Effector memory CD8-positive, alpha-beta T cell (primary cell): ENCODE measurements around the gene ADAM19.
"Not testable (repeated sequence)": the region's sequence is repeated elsewhere in the genome, so short reads cannot be mapped to it uniquely, and the experiment has no call there.

Experiments used
- ATAC-seq: fragments of 150-1000 bp; cut with Tn5 transposase; replicated peaks from 2 replicates; pipeline ENCODE4 v1.10.0; 2021; ENCODE audit warnings: mild to moderate bottlenecking, moderate library complexity
- DNase-seq, 3 experiments: peaks; one replicate each; pipeline ENCODE4 v3.0.0; 2021
- H3K27ac Mint-ChIP-seq, 2 donors: one replicate each; pipeline ENCODE4 v1.8.0; 2022; ENCODE audit warnings: mild to moderate bottlenecking in 2 of 2, mixed read lengths in 2 of 2, moderate library complexity in 2 of 2
- H3K27me3 Mint-ChIP-seq, 2 donors: one replicate each; pipeline ENCODE4 v1.8.0; 2022; ENCODE audit warnings: mixed read lengths in 2 of 2
- H3K36me3 Mint-ChIP-seq: one replicate; pipeline ENCODE4 v1.8.0; 2022; ENCODE audit warnings: mild to moderate bottlenecking, moderate library complexity, mixed read lengths; ENCODE audit not compliant: insufficient read depth
- H3K4me1 Mint-ChIP-seq, 2 donors: one replicate each; pipeline ENCODE4 v1.8.0; 2022; ENCODE audit warnings: low read depth in 2 of 2, mixed read lengths in 2 of 2
- H3K4me3 Mint-ChIP-seq, 2 donors: one replicate each; pipeline ENCODE4 v1.8.0; 2022; ENCODE audit warnings: mild to moderate bottlenecking in 2 of 2, mixed read lengths in 2 of 2, moderate library complexity in 2 of 2
- H3K9me3 Mint-ChIP-seq, 2 donors: one replicate each; pipeline ENCODE4 v1.8.0; 2022; ENCODE audit warnings: mixed read lengths in 2 of 2

ADAM19 gene

GRCh38 chr5:157429920-157430319 lies 145.7 kb downstream of the ADAM19 start:
- not testable (repeated sequence) for ATAC-seq, H3K27me3 Mint-ChIP-seq

More at GRCh38 chr5:157429920-157430319, 145.7 kb downstream of the ADAM19 start:
- not testable (repeated sequence) for H3K4me1 Mint-ChIP-seq, DNase-seq, H3K36me3 Mint-ChIP-seq, H3K9me3 Mint-ChIP-seq, H3K4me3 Mint-ChIP-seq
- peak overlapping the region in 1 of 2 donors; percentile 41 for H3K27ac Mint-ChIP-seq
